Astrocyte of the hippocampus (primary cell): ENCODE data around the gene TBC1D10A.
A peak's percentile ranks its signal among the peaks of the same experiment; 100 is the strongest.

Source experiments
- DNase-seq: peaks from one replicate; pipeline ENCODE4 v3.0.0; 2011; ENCODE audit warnings: low read depth, low spot score

Gene TBC1D10A

GRCh38 chr22:30267382-30268302 is 59.1 kb downstream of the TBC1D10A start:
- no peak for DNase-seq

DNA sequence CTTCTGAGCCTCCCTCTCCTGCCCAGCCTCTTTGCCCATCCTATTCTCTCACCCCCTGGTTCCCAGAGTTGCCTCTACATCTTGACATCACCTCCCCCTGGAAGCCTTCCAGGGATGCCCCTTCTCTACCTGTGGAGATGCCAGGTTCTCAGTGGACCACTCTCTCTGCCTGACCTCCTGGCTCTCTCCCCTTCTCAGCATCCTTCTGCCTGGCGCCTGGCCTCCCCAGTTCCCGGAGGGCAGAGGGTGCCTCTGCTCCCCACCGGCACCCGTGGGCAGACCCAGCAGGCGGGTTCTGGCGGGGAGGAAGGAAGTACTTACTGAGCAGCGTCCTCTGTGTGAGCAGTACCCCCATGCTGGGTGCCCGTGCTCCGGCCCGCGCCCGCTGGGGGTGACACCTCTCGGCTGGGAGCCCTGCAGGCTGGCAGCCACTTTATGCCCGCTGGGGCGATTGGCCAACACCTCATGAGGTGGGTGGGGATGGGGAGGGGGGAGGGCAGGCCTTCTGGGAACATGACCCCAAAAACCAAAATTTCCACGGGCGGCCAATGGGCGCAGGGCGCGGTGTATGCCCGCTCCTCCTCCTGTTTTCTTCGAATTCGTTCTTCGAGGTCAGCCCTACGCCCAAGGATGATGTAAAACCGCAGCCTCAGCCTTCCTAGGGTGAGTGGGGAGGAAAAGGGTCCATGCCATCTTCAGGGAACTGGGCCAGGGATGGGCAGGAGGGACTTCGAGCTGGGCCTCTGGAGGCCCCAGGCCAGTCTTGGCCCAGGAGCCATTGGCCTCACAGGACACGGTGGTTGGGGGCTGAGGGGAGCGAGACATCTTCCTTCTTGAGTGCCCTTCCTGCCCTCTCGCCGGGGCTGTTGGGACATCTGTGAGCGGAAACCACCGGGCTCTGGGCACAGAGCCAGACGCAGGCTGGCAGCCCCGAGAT is 60.0 kb downstream of the TBC1D10A start, which contains the start of gene OSM:
Gene OSM, minus strand, starts transcription at position 407 of the 937 bp plus-strand sequence. Its CDS starts 52 bp downstream, at position 355.
- DNase-seq = no peak

GRCh38 chr22:30265823-30266444 is 60.8 kb downstream of the TBC1D10A start:
- no peak for DNase-seq

DNA sequence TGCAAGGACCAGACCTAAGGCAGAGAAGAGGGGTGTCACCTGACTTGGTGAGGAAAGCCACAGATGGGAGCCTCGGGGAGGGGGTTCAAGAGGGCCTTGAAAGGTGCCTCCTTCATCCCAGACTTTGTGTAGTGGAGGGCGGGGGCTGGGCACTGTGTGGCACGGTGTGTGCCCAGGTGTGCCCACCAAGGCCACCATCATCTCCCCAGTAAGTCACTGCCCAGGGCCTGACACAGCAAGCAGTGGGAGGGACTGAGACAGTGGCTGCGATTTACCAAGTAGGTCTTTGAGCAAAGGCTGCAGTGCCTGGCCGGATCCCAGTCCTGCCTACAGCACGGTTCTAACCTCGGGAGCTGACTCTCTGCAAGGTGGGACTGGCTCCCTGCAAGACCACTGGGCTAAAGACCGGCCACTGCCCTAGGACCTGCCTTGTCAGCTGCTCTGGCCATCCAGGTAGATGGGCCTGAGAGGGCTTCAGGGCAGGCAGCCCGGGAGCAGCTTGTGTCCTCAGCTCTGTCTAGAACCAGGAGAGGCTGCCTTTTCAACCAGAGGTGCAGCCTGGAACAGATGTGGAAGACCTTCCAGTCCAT is 61.5 kb downstream of the TBC1D10A start:
- DNase-seq = no peak

- no peak for DNase-seq
These were observed 62.9 kb downstream of the TBC1D10A start for GRCh38 chr22:30263883-30264282.

- DNase-seq = peak; percentile 87
These were observed 63.6 kb downstream of the TBC1D10A start for GRCh38 chr22:30262917-30263741.

DNA sequence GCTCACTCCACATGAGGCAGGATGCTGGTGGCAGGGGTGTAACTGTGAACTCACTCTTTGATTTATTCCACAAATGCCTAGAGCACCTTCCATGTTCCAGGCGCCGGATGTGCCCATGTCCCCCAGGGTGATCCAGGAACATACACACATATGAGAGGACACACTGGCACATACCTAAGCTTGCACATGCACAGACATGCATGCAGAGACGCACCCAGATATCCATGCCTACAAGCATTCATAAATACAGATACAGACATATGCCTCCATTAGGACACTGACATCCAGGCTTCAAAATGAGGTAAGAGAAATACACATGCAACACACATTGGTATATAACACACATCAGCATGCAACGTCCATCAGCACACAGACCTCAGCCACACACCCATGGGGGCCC is 64.6 kb downstream of the TBC1D10A start:
- no peak for DNase-seq

GRCh38 chr22:30261134-30261533 is 65.6 kb downstream of the TBC1D10A start:
- no peak for DNase-seq

DNA sequence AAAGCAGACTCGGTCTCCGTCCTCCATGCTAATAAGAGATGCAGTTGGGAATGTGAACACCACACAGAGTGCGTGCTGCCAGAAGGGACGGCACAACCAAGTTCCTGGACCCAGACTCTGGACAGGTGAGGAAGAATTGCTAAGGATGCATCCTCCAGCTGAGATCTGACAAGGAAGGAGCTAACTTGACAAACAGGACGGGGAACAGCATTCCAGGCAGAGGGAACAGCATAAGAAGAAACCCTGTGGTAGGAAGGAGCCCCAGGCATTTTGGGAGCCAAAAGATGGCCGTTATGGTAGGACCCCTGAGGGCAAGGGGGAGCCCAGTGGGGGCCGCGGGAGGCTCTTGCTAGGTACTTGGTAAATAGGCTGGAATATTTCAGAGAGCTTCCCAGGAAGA is 66.1 kb downstream of the TBC1D10A start:
- DNase-seq = no peak

GRCh38 chr22:30260276-30260675 is 66.5 kb downstream of the TBC1D10A start:
- DNase-seq = no peak

DNA sequence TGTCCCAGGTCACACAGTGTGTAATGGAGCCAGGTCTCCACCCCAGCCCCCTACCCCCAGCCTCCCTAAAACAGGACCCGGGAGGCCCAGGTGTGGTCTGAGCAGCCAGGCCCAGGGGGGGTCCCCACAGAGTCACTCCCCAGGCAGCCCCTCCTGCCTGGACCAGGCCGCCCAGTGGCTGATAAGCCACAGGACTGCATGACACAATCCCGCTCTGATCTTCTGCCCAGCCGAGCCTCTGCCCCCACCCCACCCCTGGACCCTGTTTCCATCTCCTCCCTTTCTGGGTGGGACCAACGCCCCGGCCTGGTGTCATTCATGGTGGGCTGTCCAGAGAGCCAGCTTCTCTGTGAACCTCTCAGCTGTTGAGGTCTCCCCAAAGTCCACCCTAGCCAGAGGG is 72.4 kb downstream of the TBC1D10A start:
- DNase-seq = peak; percentile 61

GRCh38 chr22:30253205-30253852 is 73.4 kb downstream of the TBC1D10A start:
- peak; percentile 95 for DNase-seq

DNA sequence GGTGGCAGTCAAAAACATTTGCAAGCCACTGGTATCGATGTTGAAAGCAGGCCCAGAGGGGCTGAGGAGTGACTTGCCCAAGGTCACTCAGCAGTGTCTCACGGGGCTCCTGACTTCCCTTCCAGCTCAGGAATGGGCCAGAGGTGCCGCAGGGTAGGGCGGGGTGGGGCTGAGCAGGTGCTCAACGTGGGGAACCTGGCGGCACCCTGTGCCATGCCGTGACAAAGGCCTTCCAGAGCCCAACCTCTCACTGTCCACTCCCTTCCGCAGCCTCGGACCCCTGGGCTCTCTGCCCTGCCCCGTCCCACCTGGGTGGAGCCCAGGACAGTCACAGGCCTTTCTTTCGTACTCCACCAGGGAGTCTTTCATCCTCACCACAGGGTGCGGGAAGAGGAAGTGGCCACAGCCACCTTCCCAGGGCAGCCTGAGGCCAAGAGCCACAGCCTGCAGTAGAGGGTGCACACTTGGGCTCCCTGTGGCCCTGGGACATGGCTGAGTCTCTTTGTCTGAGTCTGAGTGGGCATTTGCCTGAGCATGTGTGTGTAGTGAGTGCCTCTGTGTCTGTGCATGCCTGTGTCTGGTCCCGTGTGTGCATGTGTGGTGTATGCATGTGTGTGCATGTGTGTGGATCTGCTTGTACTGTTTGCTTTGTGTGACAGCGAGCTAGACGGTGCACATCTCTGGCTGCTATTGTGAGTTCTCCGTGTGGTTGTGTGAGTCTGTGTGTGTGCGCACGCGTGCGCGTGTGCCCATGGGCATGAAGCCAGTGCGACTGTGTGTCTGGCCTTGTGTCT is 74.1 kb downstream of the TBC1D10A start:
- DNase-seq = peak; percentile 47

- DNase-seq = peak; percentile 84
These were observed 75.0 kb downstream of the TBC1D10A start for GRCh38 chr22:30251711-30252110.

DNA sequence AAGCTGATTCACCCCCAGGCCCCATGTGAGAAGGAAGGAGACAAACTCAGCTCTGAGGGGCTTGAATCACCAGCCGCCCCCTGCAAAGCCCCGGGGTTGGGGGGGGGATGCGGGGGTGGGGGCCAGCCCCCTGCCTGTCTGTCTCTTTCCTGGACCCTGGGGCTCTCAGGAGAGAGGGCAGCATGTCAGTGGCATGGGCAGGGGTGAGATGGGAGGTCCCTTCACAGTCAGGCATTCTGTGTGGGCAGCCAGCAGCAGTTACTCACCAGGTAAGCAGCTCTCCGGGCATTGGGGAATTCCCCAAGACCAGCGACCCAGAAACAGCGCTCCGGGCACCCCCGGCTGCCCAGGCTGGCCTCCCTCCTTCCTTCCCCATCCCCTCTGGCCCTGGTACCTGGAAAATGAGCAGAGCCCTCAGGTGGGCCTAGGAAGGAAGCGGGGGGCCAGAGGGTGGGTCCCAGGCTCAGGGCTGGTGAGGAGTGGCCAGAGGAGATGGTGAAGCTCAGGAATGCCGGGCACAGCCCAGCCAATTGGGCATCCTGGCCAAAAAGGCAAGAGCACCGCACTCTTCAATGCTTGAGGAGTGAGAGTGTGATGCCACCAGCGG is 76.0 kb downstream of the TBC1D10A start:
- peak; percentile 92 for DNase-seq

- no peak for DNase-seq
These were observed 76.6 kb downstream of the TBC1D10A start for GRCh38 chr22:30250039-30250565.

- DNase-seq = peak; percentile 42
These were observed 77.4 kb downstream of the TBC1D10A start for GRCh38 chr22:30249049-30250038.
